ENCODE results near the gene PPARD. TPM values are rescaled to one million over a fixed set of nuclear protein-coding genes. Genes with fewer than 3 reads are reported as not detected.
"Not testable (repeated sequence)": the region's sequence is repeated elsewhere in the genome, so short reads cannot be mapped to it uniquely, and the experiment has no call there.

The PPARD gene
- total and polyA plus RNA-seq, 4 experiments from 2014 or later: 2.6 to 38.7 (median 24.0) TPM

DNA sequence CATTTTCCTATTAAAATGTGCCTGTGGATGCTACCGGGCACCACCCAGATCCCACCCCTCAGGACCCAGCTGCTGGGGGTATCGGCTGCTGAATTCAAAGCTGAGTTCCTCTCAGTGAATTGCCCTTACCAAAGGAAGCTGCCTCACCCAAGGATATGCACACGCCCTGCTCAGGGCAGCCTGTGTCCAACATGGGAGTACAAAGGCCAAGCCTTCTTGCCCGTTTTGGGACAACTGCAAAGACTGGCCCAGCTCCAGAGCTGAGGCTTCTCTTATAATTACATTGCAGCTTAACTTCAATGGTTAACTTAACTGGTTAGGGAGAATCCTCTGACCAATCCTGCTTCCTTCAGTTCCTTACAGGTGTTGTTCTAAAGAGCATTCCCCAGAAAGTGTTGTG, 89.9 kb downstream of the PPARD start:
- no peaks in the 10 kb centered on the region for H3K27me3 Mint-ChIP-seq
- H3K36me3 Mint-ChIP-seq: peaks cover 9 to 14% of the 10 kb centered on the region in 2 donors
- intact Hi-C loops (cut with micrococcal nuclease): no loop called here
- POLR2A ChIA-PET (ENCODE audit: partially characterized antibody): no interaction called here
- Histone ChIP-seq H3K27ac (ENCODE audit: low read depth, low read length) (no peak overlapping the region), H3K27me3 (ENCODE audit: insufficient read depth, low read length) (no peaks in the 10 kb centered on the region), H3K4me3 (ENCODE audit: low read length in 2 of 2) (no peak overlapping the region), H3K36me3 (ENCODE audit: insufficient read depth, low read length) (no peaks in the 10 kb centered on the region), H3K4me1 (ENCODE audit: insufficient read depth, low read length) (no peaks in the 10 kb centered on the region), H3K9me3 (ENCODE audit: control insufficient read depth in 1 of 2, low read length in 2 of 2) (peaks cover 0 to 13% of the 10 kb centered on the region in 2 donors)
- DNase-seq: no peak
- peak overlapping the region in 2 of 7 donors; percentile 1 to 17 for H3K27ac Mint-ChIP-seq
- no peak overlapping the region for H3K4me3 Mint-ChIP-seq
- H3K9me3 Mint-ChIP-seq: peaks cover 0 to 24% (median 15%) of the 10 kb centered on the region in 8 donors
- no peaks in the 10 kb centered on the region for H3K4me1 Mint-ChIP-seq
- CTCF ChIA-PET (ENCODE audit: partially characterized antibody): no interaction called here

DNA sequence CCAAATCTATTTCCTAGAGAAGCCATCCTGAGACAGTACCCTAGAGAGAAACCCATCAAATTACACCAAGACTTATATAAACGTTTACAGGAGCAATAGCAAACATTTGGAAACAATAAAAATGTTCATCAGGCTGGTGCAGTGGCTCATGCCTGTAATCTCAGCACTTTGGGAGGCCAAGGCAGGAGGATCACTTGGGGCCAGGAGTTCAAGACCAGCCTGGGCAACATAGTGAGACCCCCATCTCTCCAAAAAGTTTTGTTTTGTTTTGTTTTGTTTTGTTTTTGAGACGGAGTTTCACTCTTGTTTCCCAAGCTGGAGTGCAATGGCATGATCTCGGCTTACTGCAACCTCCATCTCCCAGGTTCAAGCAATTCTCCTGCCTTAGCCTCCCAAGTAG, 90.3 kb downstream of the PPARD start:
- H3K4me3 Mint-ChIP-seq; CTCF ChIA-PET (ENCODE audit: partially characterized antibody); intact Hi-C loops (cut with micrococcal nuclease); H3K27me3 Mint-ChIP-seq; H3K27ac ChIP-seq (ENCODE audit: low read depth, low read length); DNase-seq; H3K36me3 ChIP-seq (ENCODE audit: insufficient read depth, low read length); H3K4me3 ChIP-seq (ENCODE audit: low read length in 2 of 2); H3K4me1 Mint-ChIP-seq; H3K4me1 ChIP-seq (ENCODE audit: insufficient read depth, low read length); POLR2A ChIA-PET (ENCODE audit: partially characterized antibody); H3K27me3 ChIP-seq (ENCODE audit: insufficient read depth, low read length): not testable (repeated sequence)
- Mint-ChIP-seq H3K27ac (peak overlapping the region in 2 of 7 donors; percentile 1 to 17), H3K36me3 (peaks cover 9 to 14% of the 10 kb centered on the region in 2 donors), H3K9me3 (peaks cover 0 to 24% (median 15%) of the 10 kb centered on the region in 8 donors)
- peaks cover 0 to 13% of the 10 kb centered on the region in 2 donors for H3K9me3 ChIP-seq (ENCODE audit: control insufficient read depth in 1 of 2, low read length in 2 of 2)

DNA sequence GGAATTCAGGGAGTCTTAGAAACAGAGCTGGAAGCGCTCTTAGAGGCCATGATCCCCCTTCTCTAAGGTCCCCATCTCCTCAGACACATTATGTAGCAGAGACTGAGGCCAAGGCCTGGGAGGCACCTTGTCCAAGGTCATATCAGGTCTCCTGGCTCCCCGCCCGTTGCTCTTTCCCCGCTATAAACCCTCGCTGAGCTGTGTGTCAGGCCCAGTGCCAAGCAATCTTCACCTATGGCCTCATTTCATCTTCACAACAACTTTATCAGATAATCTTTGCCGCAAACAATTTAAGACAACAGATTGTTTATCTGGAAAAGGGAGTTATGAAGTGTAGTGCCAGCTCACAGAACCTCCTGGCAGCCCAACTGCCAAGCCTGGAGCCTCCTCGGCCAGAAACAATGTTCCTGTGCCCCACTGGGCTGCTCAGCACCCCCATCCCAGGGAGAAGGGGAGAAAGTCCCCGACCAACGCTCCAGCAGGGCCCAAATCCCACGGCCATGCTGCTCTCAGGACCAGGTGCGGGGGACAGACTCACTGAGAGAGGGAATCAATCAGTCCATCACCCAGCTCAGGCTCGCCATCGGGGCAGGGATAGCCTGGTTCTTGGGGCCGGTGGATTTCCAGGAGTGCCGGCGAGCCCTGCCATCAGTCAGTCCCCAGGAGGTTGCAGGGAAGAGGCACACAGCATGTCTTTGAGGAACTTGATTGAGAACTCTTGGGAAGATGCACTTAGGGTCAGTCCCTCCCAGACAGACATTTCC, 92.9 kb downstream of the PPARD start:
- intact Hi-C loops (cut with micrococcal nuclease): no loop called here
- Histone ChIP-seq H3K27me3 (ENCODE audit: insufficient read depth, low read length) (no peaks in the 10 kb centered on the region), H3K36me3 (ENCODE audit: insufficient read depth, low read length) (no peaks in the 10 kb centered on the region), H3K4me1 (ENCODE audit: insufficient read depth, low read length) (no peaks in the 10 kb centered on the region), H3K9me3 (ENCODE audit: control insufficient read depth in 1 of 2, low read length in 2 of 2) (no peaks in the 10 kb centered on the region), H3K4me3 (ENCODE audit: low read length in 2 of 2) (no peak overlapping the region), H3K27ac (ENCODE audit: low read depth, low read length) (no peak overlapping the region)
- no peaks in the 10 kb centered on the region for H3K27me3 Mint-ChIP-seq
- no peak overlapping the region for H3K4me3 Mint-ChIP-seq
- no peak overlapping the region for H3K27ac Mint-ChIP-seq
- ChIA-PET CTCF (ENCODE audit: partially characterized antibody) (interaction anchor here (1.3 to 1.8 kb wide), 2 partner anchors 13 to 32 kb away, joined by 3 to 5 read pairs; no protein-coding TSS in a partner anchor), POLR2A (ENCODE audit: partially characterized antibody) (interaction anchor here (1.0 to 1.2 kb wide), 2 partner anchors 14 to 87 kb away, joined by 3 read pairs; no protein-coding TSS in a partner anchor)
- H3K9me3 Mint-ChIP-seq: peaks cover 0 to 2% (median under 1%) of the 10 kb centered on the region in 8 donors
- DNase-seq: no peak
- H3K4me1 Mint-ChIP-seq: no peaks in the 10 kb centered on the region
- H3K36me3 Mint-ChIP-seq: no peaks in the 10 kb centered on the region

DNA sequence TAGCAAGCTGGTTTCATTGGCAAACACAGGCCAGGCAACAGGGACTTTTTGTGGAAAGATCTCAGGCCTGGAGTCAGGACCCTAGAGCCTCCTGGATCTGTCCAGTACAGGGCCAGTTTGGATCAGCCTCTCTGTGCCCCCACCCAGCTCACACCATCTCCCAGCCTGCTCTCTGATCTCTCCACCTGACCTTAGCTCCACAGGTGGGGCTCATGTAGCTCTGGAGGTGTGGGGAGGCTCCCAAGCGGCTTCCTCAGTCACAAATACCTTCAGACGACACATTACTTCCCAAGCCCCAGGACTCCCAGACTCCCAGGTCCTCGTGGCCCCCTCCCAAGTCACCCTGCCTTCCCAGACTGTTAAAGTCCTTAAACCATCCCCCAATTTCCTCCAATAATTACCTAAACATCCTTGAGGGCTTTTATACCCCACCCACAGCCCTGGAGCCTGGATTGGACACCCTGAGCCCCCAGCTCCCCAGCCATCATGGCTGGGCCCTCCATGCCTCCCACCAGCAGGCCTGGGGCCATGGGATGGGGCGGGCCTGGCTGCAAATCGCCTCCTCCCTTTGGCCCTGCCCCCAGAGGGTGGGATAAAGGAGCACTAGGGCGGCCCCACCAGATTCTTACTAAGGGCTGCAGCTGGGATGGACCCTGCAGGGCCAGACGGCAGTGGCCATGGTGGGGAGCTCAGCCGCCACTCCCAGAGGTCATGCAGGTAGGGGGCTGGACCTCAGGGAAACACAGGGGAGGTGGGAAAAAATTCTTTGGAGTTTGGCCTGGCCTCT, 93.9 kb downstream of the PPARD start:
- ChIA-PET CTCF (ENCODE audit: partially characterized antibody) (interaction anchor here (0.8 to 1.9 kb wide), 3 partner anchors 17 to 188 kb away, joined by 3 to 5 read pairs (median 3); no protein-coding TSS in a partner anchor), POLR2A (ENCODE audit: partially characterized antibody) (interaction anchor here (1.0 to 1.2 kb wide), 2 partner anchors 15 to 88 kb away, joined by 3 read pairs; no protein-coding TSS in a partner anchor)
- Mint-ChIP-seq H3K27ac (peak overlapping the region in 1 of 7 donors; percentile 35), H3K4me1 (no peaks in the 10 kb centered on the region), H3K27me3 (no peaks in the 10 kb centered on the region), H3K36me3 (no peaks in the 10 kb centered on the region), H3K4me3 (no peak overlapping the region), H3K9me3 (peaks cover 0 to 2% (median 0%) of the 10 kb centered on the region in 8 donors)
- Histone ChIP-seq H3K27me3 (ENCODE audit: insufficient read depth, low read length) (no peaks in the 10 kb centered on the region), H3K4me1 (ENCODE audit: insufficient read depth, low read length) (no peaks in the 10 kb centered on the region), H3K27ac (ENCODE audit: low read depth, low read length) (no peak overlapping the region), H3K9me3 (ENCODE audit: control insufficient read depth in 1 of 2, low read length in 2 of 2) (no peaks in the 10 kb centered on the region), H3K4me3 (ENCODE audit: low read length in 2 of 2) (no peak overlapping the region), H3K36me3 (ENCODE audit: insufficient read depth, low read length) (no peaks in the 10 kb centered on the region)
- no peak for DNase-seq
- intact Hi-C loops (cut with micrococcal nuclease): no loop called here

DNA sequence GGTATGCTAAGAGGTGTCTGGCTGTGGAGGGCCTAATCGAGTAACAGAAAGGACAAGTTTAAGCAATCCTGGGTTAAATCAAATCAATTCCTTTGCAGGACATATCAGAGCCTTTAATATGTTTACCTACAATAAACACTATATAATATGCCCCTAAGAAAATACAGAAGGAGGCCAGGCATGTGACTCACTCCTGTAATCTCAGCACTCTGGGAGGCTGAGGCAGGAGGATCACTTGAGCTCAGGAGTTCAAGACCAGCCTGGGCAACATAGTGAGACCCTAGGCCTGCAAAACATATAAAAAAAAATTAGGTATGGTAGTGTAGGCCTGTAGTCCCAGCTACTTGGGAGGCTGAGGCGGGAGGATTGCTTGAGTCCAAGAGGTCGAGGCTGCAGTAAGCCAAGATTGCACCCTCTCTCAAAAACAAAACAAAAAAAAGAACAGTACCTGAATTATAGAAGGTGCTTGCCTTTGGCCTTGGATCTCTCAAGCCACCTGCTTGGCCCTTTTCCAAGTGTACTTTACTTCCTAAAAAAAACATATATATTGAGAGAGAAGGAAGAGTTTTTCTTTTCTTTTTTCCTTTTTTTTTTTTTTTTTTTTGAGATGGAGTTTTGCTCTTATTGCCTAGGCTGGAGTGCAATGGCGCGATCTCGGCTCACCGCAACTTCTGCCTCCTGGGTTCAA, 96.2 kb downstream of the PPARD start:
- H3K4me1 ChIP-seq (ENCODE audit: insufficient read depth, low read length); POLR2A ChIA-PET (ENCODE audit: partially characterized antibody); H3K27me3 ChIP-seq (ENCODE audit: insufficient read depth, low read length); H3K4me3 ChIP-seq (ENCODE audit: low read length in 2 of 2); H3K36me3 Mint-ChIP-seq; intact Hi-C loops (cut with micrococcal nuclease); H3K27ac ChIP-seq (ENCODE audit: low read depth, low read length); H3K4me1 Mint-ChIP-seq; DNase-seq; H3K9me3 Mint-ChIP-seq; H3K4me3 Mint-ChIP-seq; H3K9me3 ChIP-seq (ENCODE audit: control insufficient read depth in 1 of 2, low read length in 2 of 2); H3K36me3 ChIP-seq (ENCODE audit: insufficient read depth, low read length); H3K27me3 Mint-ChIP-seq: not testable (repeated sequence)
- CTCF ChIA-PET (ENCODE audit: partially characterized antibody): interaction anchor here (1.0 kb wide), 1 partner anchor 61 kb away, joined by 3 read pairs; no protein-coding TSS in a partner anchor
- peak overlapping the region in 2 of 7 donors; percentile 5 to 15 for H3K27ac Mint-ChIP-seq

DNA sequence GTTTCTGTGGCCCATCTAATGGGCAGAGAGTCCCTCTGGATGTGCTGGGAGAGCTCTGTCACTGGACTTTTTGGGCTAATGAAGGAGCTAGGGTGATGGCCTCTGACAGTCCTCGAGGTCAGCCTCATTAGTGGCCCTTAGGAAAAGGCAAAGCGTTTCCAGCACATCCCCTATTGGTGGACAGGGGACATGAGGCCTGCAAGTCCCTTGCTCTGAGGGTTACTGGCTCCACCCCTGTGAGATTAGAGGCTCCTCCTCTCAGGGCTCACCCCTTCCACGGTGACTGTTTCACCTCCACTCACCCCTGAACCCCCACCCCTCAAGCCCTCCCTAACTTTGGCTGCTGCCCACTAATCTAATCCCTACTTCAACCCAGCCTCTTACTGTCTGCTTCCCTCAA, 97.0 kb downstream of the PPARD start:
- no peaks in the 10 kb centered on the region for H3K27me3 Mint-ChIP-seq
- Histone ChIP-seq H3K27ac (ENCODE audit: low read depth, low read length) (no peak overlapping the region), H3K4me3 (ENCODE audit: low read length in 2 of 2) (no peak overlapping the region), H3K36me3 (ENCODE audit: insufficient read depth, low read length) (no peaks in the 10 kb centered on the region), H3K9me3 (ENCODE audit: control insufficient read depth in 1 of 2, low read length in 2 of 2) (no peaks in the 10 kb centered on the region), H3K27me3 (ENCODE audit: insufficient read depth, low read length) (no peaks in the 10 kb centered on the region), H3K4me1 (ENCODE audit: insufficient read depth, low read length) (no peaks in the 10 kb centered on the region)
- H3K9me3 Mint-ChIP-seq: peaks cover 0 to 2% (median 0%) of the 10 kb centered on the region in 8 donors
- DNase-seq: no peak
- H3K4me3 Mint-ChIP-seq: no peak overlapping the region
- ChIA-PET CTCF (ENCODE audit: partially characterized antibody) (interaction anchor here (1.0 kb wide), 2 partner anchors 10 to 62 kb away, joined by 3 read pairs; no protein-coding TSS in a partner anchor), POLR2A (ENCODE audit: partially characterized antibody) (no interaction called here)
- H3K4me1 Mint-ChIP-seq: no peaks in the 10 kb centered on the region
- H3K27ac Mint-ChIP-seq: peak overlapping the region in 3 of 7 donors; percentile 6 to 36 (median 35)
- no peaks in the 10 kb centered on the region for H3K36me3 Mint-ChIP-seq
- intact Hi-C loops (cut with micrococcal nuclease): no loop called here
